PC-3 (cell line): ENCODE measurements around the gene MAGI2. TPM values are rescaled to one million over a fixed set of nuclear protein-coding genes. Genes with fewer than 3 reads are reported as not detected.
A peak's percentile ranks its signal among the peaks of the same experiment; 100 is the strongest.

Experiments
- ATAC-seq: fragments of 200-7000 bp; cut with Tn5 transposase; 2 replicates; pipeline ENCODE4 v1.9.1; 2020; ENCODE audit warnings: mild to moderate bottlenecking, moderate library complexity
- BruUV-seq: library from RNA; stranded (reverse); fragments of 400-500 nt; replicated peaks from 2 replicates; lab custom pipeline; 2021; lab: Mats Ljungman, UMichigan
- CTCF ChIA-PET: fragments of 300-600 bp; sonication (Branson Sonifier 250); formaldehyde crosslinking; loops from one replicate; lab custom pipeline; 2022; ENCODE audit warnings: antibody characterized with exemption; lab: Charles Lee
- POLR2A ChIA-PET: fragments of 300-600 bp; sonication (Branson Sonifier 250); formaldehyde crosslinking; loops from one replicate; lab custom pipeline; 2022; ENCODE audit warnings: antibody characterized with exemption; ENCODE audit not compliant: unreplicated experiment; lab: Charles Lee
- DNase-seq: peaks from one replicate; pipeline ENCODE4 v3.0.0-alpha.2; 2015
- H2AFZ ChIP-seq: fragments of 300-600 bp; sonication (generic); 2 replicates; pipeline ENCODE4 v1.6.0; 2016; ENCODE audit warnings: antibody characterized with exemption, low read length
- H3F3A ChIP-seq: fragments of 300-600 bp; sonication (generic); one replicate; pipeline ENCODE4 v1.6.0; 2017; ENCODE audit warnings: antibody characterized with exemption, low read length, control low read depth, mild to moderate bottlenecking; ENCODE audit not compliant: unreplicated experiment
- H3K27ac ChIP-seq: fragments of 300-600 bp; sonication (generic); 2 replicates; pipeline ENCODE4 v1.5.1; 2016; ENCODE audit warnings: mild to moderate bottlenecking, low read length
- H3K27me3 ChIP-seq: fragments of 300-600 bp; sonication (generic); 2 replicates; pipeline ENCODE4 v1.6.1; 2016; ENCODE audit warnings: low read length, mixed read lengths
- H3K36me3 ChIP-seq: fragments of 300-600 bp; sonication (generic); 2 replicates; pipeline ENCODE4 v1.6.1; 2016; ENCODE audit warnings: low read depth, mixed run types, low read length, mixed read lengths
- H3K4me1 ChIP-seq: fragments of 300-600 bp; sonication (generic); 2 replicates; pipeline ENCODE4 v1.5.1; 2016; ENCODE audit warnings: low read length; ENCODE audit not compliant: insufficient read depth
- H3K4me2 ChIP-seq: fragments of 300-600 bp; sonication (generic); 2 replicates; pipeline ENCODE4 v1.6.0; 2016; ENCODE audit warnings: low read length
- H3K4me3 ChIP-seq: fragments of 300-600 bp; sonication (generic); 2 replicates; pipeline ENCODE4 v1.5.1; 2016; ENCODE audit warnings: mild to moderate bottlenecking, low read length, mixed read lengths
- H3K79me2 ChIP-seq: fragments of 300-600 bp; sonication (generic); 2 replicates; pipeline ENCODE4 v1.6.1; 2017; ENCODE audit warnings: low read length, mixed read lengths
- H3K9ac ChIP-seq: fragments of 300-600 bp; sonication (generic); 2 replicates; pipeline ENCODE4 v1.6.0; 2016; ENCODE audit warnings: mild to moderate bottlenecking, low read length
- H3K9me2 ChIP-seq: fragments of 300-600 bp; sonication (generic); replicated peaks from 2 replicates; pipeline ENCODE4 v1.6.1; 2016; ENCODE audit warnings: mixed run types, low read length, mixed read lengths
- H3K9me3 ChIP-seq: fragments of 300-600 bp; sonication (generic); 2 replicates; pipeline ENCODE4 v1.6.1; 2016; ENCODE audit warnings: low read length, mixed read lengths
- H4K20me1 ChIP-seq: fragments of 300-600 bp; sonication (generic); 2 replicates; pipeline ENCODE4 v1.6.1; 2016; ENCODE audit warnings: low read length, mixed read lengths
- CTCF ChIP-seq: fragments of 300-600 bp; sonication (generic); conservative IDR thresholded peaks from 2 replicates; pipeline ENCODE4 v1.5.1; 2017; ENCODE audit warnings: antibody characterized with exemption, low read depth, mild to moderate bottlenecking, low read length
- EZH2 ChIP-seq: fragments of 300-600 bp; sonication (generic); IDR thresholded peaks from one replicate; pipeline ENCODE4 v1.6.1; 2017; ENCODE audit warnings: antibody characterized with exemption, mild to moderate bottlenecking, low read length; ENCODE audit not compliant: unreplicated experiment
- EZH2phosphoT487 ChIP-seq: fragments of 300-600 bp; sonication (generic); IDR thresholded peaks from 2 replicates; pipeline ENCODE4 v1.6.1; 2018; ENCODE audit warnings: mild to moderate bottlenecking, antibody characterized with exemption, low read length, borderline replicate concordance
- intact Hi-C: fragments of 100-400 bp; cut with micrococcal nuclease; formaldehyde crosslinking; loops from 2 replicates; pipeline ENCODE4 v1.9.0; 2023
- total RNA-seq: library from RNA; depleted of rRNA; stranded (reverse); fragments of >200 nt; gene quantifications from 2 replicates; pipeline ENCODE4 v1.2.3, GENCODE V29; 2014

Gene MAGI2
- total RNA-seq, 1 experiment from 2014 or later, result not detected

DNA sequence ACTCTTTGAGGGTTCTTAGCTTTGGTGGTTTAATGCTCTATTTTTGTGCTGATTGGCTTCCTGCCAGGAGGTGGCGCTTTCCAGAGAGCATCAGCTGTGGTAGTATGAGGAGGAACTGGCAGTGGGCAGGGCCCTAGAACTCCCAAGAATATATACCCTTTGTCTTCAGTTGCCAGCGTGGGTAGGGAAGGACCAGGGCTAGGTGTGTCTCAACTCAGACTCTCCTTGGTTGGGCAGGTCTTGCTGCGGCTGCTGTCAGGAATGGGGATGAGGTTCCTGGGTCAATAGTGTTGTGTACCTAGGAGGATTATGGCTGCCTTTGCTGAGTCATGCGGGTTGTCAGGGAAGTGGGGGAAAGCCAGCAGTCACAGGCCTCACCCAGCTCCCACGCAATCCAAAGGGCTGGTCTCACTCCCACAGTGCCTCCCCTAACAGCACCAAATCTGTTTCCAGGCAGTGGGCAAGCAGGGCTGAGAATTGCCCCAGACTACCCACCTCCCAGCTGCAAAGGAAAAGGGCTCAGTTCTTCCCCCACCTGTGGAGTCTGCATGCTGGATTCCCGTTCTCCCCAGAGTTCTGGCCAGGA is 1463.4 kb downstream of the MAGI2 start:
- no peak overlapping the region for H3K9ac ChIP-seq
- no peak overlapping the region for H3K4me3 ChIP-seq
- no peaks in the 10 kb centered on the region for H3K9me3 ChIP-seq
- peaks cover 20% of the 10 kb centered on the region; the same call in 1 of the 2 replicates for H3K27me3 ChIP-seq
- H3K4me1 ChIP-seq, result no peaks in the 10 kb centered on the region
- TF ChIP-seq CTCF (no peak; the same call in 1 of the 2 replicates), EZH2phosphoT487 (no peak), EZH2 (no peak)
- H3K9me2 ChIP-seq, result no peaks in the 10 kb centered on the region
- intact Hi-C loops, result no loop called here
- ChIA-PET CTCF (no interaction called here), POLR2A (no interaction called here)
- no peak overlapping the region for H3K27ac ChIP-seq
- H3K36me3 ChIP-seq, result no peaks in the 10 kb centered on the region
- peak; percentile 20 for DNase-seq
- no peak overlapping the region for H2AFZ ChIP-seq
- BruUV-seq, result no TSS peak
- ATAC-seq, result peak; percentile 48
- no peaks in the 10 kb centered on the region for H4K20me1 ChIP-seq
- H3F3A ChIP-seq, result no peaks in the 10 kb centered on the region
- H3K79me2 ChIP-seq, result no peaks in the 10 kb centered on the region
- no peak overlapping the region for H3K4me2 ChIP-seq

- CTCF ChIA-PET, result no interaction called here
- Histone ChIP-seq H2AFZ (no peak overlapping the region), H3K27ac (no peak overlapping the region), H3K36me3 (no peaks in the 10 kb centered on the region), H3K79me2 (no peaks in the 10 kb centered on the region), H3K9ac (no peak overlapping the region), H4K20me1 (no peaks in the 10 kb centered on the region), H3K27me3 (no peaks in the 10 kb centered on the region), H3K9me2 (no peaks in the 10 kb centered on the region), H3K4me2 (no peak overlapping the region), H3K4me1 (peaks cover 8% of the 10 kb centered on the region; the same call in 1 of the 2 replicates), H3K9me3 (no peaks in the 10 kb centered on the region), H3F3A (no peaks in the 10 kb centered on the region), H3K4me3 (no peak overlapping the region)
- DNase-seq (no peak), ATAC-seq (no peak)
- POLR2A ChIA-PET, result no interaction called here
- intact Hi-C loops, result no loop called here
- TF ChIP-seq EZH2phosphoT487 (no peak), EZH2 (no peak)
- BruUV-seq, result no TSS peak
Measured at GRCh38 chr7:77985974-77986339, 1467.5 kb downstream of the MAGI2 start.

- no peaks in the 10 kb centered on the region for H3K36me3 ChIP-seq
- no peaks in the 10 kb centered on the region for H3K9me3 ChIP-seq
- no peak overlapping the region for H3K9ac ChIP-seq
- no peak overlapping the region for H2AFZ ChIP-seq
- ATAC-seq (no peak), DNase-seq (no peak)
- CTCF ChIA-PET, result no interaction called here
- peaks cover 8% of the 10 kb centered on the region; the same call in 1 of the 2 replicates for H3K4me1 ChIP-seq
- no peaks in the 10 kb centered on the region for H3K27me3 ChIP-seq
- TF ChIP-seq EZH2phosphoT487, result no peak
- TF ChIP-seq EZH2, result no peak
- TF ChIP-seq CTCF, result no peak
- H3K4me2 ChIP-seq, result no peak overlapping the region
- H3K27ac ChIP-seq, result no peak overlapping the region
- POLR2A ChIA-PET, result no interaction called here
- H3K9me2 ChIP-seq, result no peaks in the 10 kb centered on the region
- H4K20me1 ChIP-seq, result no peaks in the 10 kb centered on the region
- intact Hi-C loops, result no loop called here
- no peaks in the 10 kb centered on the region for H3F3A ChIP-seq
- no peak overlapping the region for H3K4me3 ChIP-seq
- H3K79me2 ChIP-seq, result no peaks in the 10 kb centered on the region
- no TSS peak for BruUV-seq
Measured at GRCh38 chr7:77985232-77985973, 1468.1 kb downstream of the MAGI2 start.
